Upper lobe of right lung (tissue), 1 donor: Measurements from ENCODE around the gene CACNG8. TPM values are rescaled to one million over a fixed set of nuclear protein-coding genes. Genes with fewer than 3 reads are reported as not detected.

Experiments used
- ATAC-seq: fragments of 200-7000 bp; cut with Tn5 transposase; one replicate; pipeline ENCODE4 v1.9.1; 2020; ENCODE audit warnings: mild to moderate bottlenecking, moderate library complexity
- DNase-seq: peaks from one replicate; pipeline ENCODE4 v3.0.0-alpha.2; 2020
- H3K27ac ChIP-seq: fragments of 200-600 bp; one replicate; pipeline ENCODE4 v1.8.0; 2022
- H3K27me3 ChIP-seq: fragments of 200-600 bp; one replicate; pipeline ENCODE4 v1.8.0; 2022; ENCODE audit warnings: mild to moderate bottlenecking
- H3K36me3 ChIP-seq: fragments of 200-600 bp; one replicate; pipeline ENCODE4 v1.8.0; 2022
- H3K4me1 ChIP-seq: fragments of 200-600 bp; one replicate; pipeline ENCODE4 v1.8.0; 2022
- H3K4me3 ChIP-seq: fragments of 200-600 bp; one replicate; pipeline ENCODE4 v1.8.0; 2022; ENCODE audit warnings: mild to moderate bottlenecking
- H3K9me3 ChIP-seq: fragments of 200-600 bp; one replicate; pipeline ENCODE4 v1.8.0; 2022
- intact Hi-C: fragments of 100-400 bp; cut with DNase I; formaldehyde crosslinking; loops from one replicate; pipeline ENCODE4 v1.11.0; 2022
- long read RNA-seq: library from polyadenylated mRNA; unstranded; transcript quantifications from one replicate; pipeline ENCODE4 v2.0.0, GENCODE V29; 2021
- total RNA-seq: library from RNA; stranded (reverse); fragmentation: NEBNext Ultra II Directional; extraction: Animal tissue kit (Norgen Biotek cat#: 25700); gene quantifications from one replicate; pipeline ENCODE4 v1.2.1, GENCODE V29; 2021
- TF ChIP-seq, protein P1 (sequence below): fragments of 200-600 bp; IDR thresholded peaks from one replicate; pipeline ENCODE4 v1.8.0; 2022; ENCODE audit warnings: antibody characterized with exemption
- donor health status: DM: no; HTN: yes; CAD: no; lungs with severe emphysema.

The CACNG8 gene
- total RNA-seq: 0.12 TPM
- long read RNA-seq: 0 reads

DNA sequence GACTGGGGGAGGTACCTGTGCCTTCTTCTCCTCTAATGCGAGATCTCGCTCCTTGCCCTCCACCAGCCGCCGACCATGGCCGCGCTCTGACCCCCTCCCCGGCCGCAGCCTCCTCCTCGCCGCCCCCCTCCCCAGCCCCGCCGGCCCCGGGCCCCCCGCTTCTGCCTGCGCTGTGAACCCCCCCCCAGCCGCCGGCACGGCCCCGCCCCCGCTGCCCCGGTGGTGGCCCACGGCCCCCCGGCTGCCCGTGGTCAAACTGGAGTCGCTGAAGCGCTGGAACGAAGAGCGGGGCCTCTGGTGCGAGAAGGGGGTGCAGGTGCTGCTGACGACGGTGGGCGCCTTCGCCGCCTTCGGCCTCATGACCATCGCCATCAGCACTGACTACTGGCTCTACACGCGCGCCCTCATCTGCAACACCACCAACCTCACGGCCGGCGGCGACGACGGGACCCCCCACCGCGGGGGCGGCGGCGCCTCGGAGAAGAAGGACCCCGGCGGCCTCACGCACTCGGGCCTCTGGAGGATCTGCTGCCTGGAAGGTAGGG, at the start of gene CACNG8:
CACNG8 (plus strand) TSS at position 51 of the 545 bp plus-strand sequence.
- Histone ChIP-seq H3K27ac (no peak within 1 kb of the TSS), H3K36me3 (no peaks in the 10 kb centered on the region), H3K9me3 (no peaks in the 10 kb centered on the region), H3K4me1 (no peaks in the 10 kb centered on the region), H3K4me3 (no peak within 1 kb of the TSS), H3K27me3 (peaks cover 71% of the 10 kb centered on the region)
- ATAC-seq: no peak
- no peak for DNase-seq
- intact Hi-C loops: no loop called here
- TF ChIP-seq, protein P1, sequence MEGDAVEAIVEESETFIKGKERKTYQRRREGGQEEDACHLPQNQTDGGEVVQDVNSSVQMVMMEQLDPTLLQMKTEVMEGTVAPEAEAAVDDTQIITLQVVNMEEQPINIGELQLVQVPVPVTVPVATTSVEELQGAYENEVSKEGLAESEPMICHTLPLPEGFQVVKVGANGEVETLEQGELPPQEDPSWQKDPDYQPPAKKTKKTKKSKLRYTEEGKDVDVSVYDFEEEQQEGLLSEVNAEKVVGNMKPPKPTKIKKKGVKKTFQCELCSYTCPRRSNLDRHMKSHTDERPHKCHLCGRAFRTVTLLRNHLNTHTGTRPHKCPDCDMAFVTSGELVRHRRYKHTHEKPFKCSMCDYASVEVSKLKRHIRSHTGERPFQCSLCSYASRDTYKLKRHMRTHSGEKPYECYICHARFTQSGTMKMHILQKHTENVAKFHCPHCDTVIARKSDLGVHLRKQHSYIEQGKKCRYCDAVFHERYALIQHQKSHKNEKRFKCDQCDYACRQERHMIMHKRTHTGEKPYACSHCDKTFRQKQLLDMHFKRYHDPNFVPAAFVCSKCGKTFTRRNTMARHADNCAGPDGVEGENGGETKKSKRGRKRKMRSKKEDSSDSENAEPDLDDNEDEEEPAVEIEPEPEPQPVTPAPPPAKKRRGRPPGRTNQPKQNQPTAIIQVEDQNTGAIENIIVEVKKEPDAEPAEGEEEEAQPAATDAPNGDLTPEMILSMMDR: no peak

DNA sequence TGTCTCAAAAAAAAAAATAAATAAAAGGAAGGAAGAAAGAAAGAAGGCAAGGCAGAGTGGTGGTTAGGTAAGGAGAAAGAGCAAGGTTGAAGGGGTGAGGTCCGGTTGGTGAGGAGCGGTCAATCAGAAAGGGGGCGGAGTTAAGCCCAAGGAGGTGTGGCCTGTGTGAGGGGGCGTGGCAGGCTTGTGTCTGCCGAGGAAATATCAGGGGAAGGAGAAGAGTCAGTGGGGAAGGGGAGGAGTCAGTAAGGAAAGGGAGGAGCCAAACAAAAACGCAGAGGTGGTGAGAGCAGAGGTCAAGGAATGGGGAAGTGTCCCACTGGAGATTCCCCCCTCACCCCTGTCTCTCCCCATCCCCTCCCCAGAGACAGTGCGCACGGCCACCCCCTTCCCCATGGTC, 47.7 kb upstream of the CACNG8 start:
- TF ChIP-seq, protein P1: no peak
- Histone ChIP-seq H3K9me3 (no peaks in the 10 kb centered on the region), H3K27me3 (peaks cover 29% of the 10 kb centered on the region), H3K4me1 (no peaks in the 10 kb centered on the region), H3K36me3 (no peaks in the 10 kb centered on the region), H3K27ac (no peak overlapping the region), H3K4me3 (no peak overlapping the region)
- DNase-seq (no peak), ATAC-seq (peak; percentile 36)
- intact Hi-C loops: no loop called here

DNA sequence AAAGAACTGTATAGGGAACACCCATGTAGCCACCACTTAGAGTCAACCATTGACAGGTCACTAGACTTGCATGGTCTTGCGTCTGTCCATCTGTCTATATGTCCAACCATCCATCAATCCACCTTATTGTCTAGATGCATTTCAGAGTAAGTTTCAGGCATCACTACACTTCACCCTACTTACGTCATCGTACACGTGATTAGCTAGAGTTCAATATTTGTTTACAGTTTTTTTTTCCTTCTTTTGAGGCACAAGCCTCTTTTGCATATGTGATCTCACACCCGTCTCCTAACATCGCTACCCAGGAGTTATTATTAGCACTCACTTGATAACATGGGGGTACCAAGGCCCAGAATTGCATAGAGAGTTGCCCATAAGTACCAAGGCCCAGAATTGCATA, 46.7 kb upstream of the CACNG8 start:
- ATAC-seq: no peak
- no peak overlapping the region for H3K27ac ChIP-seq
- intact Hi-C loops: no loop called here
- H3K36me3 ChIP-seq: no peaks in the 10 kb centered on the region
- TF ChIP-seq, protein P1: no peak
- peaks cover 19% of the 10 kb centered on the region for H3K27me3 ChIP-seq
- no peaks in the 10 kb centered on the region for H3K4me1 ChIP-seq
- no peaks in the 10 kb centered on the region for H3K9me3 ChIP-seq
- no peak for DNase-seq
- no peak overlapping the region for H3K4me3 ChIP-seq

DNA sequence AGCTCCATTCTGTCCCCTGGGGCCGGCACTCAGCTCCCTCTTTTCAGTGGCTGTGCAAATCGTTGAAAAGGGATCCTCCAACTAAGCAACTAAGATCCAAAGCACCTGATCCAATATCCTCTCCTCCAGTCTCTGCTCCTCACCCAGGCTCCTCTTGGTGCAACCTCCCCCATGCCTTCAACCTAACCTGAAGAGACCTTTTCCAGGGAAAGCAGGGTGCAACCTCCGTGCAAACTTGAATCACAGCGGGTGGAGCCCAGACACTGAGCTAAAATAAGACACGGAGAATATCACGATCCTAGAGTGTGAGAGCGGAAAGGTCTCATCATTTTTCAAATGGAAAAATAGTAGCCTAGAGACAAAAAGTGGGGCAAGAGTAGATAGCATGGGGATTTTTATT, 45.4 kb upstream of the CACNG8 start:
- no peak for DNase-seq
- Histone ChIP-seq H3K4me1 (no peaks in the 10 kb centered on the region), H3K27ac (no peak overlapping the region), H3K9me3 (no peaks in the 10 kb centered on the region), H3K4me3 (no peak overlapping the region), H3K27me3 (peaks cover 5% of the 10 kb centered on the region), H3K36me3 (no peaks in the 10 kb centered on the region)
- TF ChIP-seq, protein P1: no peak
- intact Hi-C loops: no loop called here
- ATAC-seq: no peak

DNA sequence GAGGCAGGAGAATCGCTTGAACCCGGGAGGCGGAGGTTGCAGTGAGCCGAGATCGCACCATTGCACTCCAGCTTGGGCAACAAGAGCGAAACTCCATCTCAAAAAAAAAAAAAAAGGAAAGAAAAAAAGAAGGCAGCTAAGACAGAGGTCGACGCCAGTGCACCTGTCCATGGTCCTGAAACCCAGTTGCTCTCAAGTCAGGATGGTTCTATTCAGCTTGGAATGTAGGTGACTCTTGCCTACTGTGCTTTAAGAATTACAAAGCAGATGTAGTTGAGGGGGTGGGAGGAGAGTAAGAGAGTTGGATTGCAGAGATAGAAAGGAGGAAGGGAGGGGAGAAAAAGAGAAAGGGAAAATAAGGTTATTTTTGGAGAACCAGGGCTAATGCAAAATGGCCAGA, 35.0 kb upstream of the CACNG8 start:
- H3K4me1 ChIP-seq: no peaks in the 10 kb centered on the region
- no peaks in the 10 kb centered on the region for H3K27me3 ChIP-seq
- TF ChIP-seq, protein P1: no peak
- peak; percentile 30 for ATAC-seq
- H3K27ac ChIP-seq: no peak overlapping the region
- no peaks in the 10 kb centered on the region for H3K9me3 ChIP-seq
- DNase-seq: no peak
- intact Hi-C loops: no loop called here
- H3K36me3 ChIP-seq: no peaks in the 10 kb centered on the region
- no peak overlapping the region for H3K4me3 ChIP-seq

DNA sequence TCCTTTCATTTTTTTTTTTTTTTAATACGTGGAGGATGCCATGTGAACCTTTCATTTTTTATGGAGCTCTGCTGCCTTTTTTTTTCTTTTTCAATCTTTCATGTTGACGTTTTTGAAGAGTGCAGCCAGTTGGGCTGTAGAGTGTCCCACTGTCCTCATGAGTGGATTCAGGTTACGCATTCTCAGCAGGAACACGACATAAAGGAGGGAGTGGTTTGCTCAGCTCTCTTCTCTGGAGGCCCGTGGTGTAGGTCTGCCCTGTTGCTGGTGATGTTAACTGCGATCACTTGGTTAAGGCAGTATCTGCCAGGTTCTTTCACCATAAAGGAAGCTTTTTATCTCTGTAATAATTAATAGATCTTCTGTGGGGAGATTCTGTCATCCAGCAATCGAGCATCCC, 26.7 kb upstream of the CACNG8 start:
- Histone ChIP-seq H3K36me3 (no peaks in the 10 kb centered on the region), H3K27me3 (peaks cover 18% of the 10 kb centered on the region), H3K9me3 (no peaks in the 10 kb centered on the region), H3K4me1 (no peaks in the 10 kb centered on the region), H3K4me3 (no peak overlapping the region), H3K27ac (no peak overlapping the region)
- ATAC-seq (no peak), DNase-seq (no peak)
- TF ChIP-seq, protein P1: no peak
- intact Hi-C loops: no loop called here
